ENCODE data around the gene PUDP.
"Not testable (repeated sequence)": the region's sequence is repeated elsewhere in the genome, so short reads cannot be mapped to it uniquely, and the experiment has no call there.

Gene PUDP

DNA sequence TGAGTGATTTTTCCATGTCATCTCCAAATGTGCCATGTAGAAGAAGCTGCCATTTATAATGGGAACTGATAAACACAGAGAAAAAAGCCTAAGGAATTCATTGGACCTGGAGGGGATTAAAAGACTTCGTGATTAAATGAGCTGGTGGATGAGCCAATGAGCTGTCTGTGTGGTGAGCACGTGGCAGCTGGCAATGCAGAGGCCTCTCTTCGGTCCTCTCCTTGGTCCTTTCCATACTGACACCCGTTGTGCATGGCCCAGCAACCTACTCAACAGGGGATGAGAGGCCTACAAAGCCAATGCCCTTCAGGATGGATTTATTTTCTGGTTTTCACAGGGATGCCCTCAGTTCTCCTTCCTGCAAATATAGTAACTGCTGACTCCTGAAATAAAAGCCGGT is 88.1 kb downstream of the PUDP start:
- no peak overlapping the region for H3K9ac ChIP-seq
- peaks cover 0 to 20% (median 0%) of the 10 kb centered on the region in 10 experiments; a peak in 5 of 20 replicates for H3K4me1 ChIP-seq
- no peak overlapping the region for H3K4me3 ChIP-seq
- H3K36me3 ChIP-seq, result peaks cover 50 to 100% (median 92%) of the 10 kb centered on the region in 11 experiments
- peaks cover 0 to 27% (median 7%) of the 10 kb centered on the region in 11 experiments; a peak in 12 of 22 replicates for H3K9me3 ChIP-seq (replicated peaks in 1 of 11)
- TF ChIP-seq Cebpa-rat (IDR thresholded peaks at IDR 0.05), result no peak
- H3K4me2 ChIP-seq, result peak overlapping the region in 2 of 11 experiments; percentile 23 to 28; a peak in 2 of 22 replicates
- no peaks in the 10 kb centered on the region for H3K27me3 ChIP-seq
- no peaks in the 10 kb centered on the region; a peak in 1 of 22 replicates for H4K20me1 ChIP-seq
- H3K27ac ChIP-seq, result no peak overlapping the region

- Histone ChIP-seq H3K4me2 (0 out of 22 replicates have a peak overlapping the region, but pooled peaks of 1 of the 11 experiments have one; percentile 23), H3K36me3 (peaks cover 50 to 100% (median 93%) of the 10 kb centered on the region in 11 experiments), H3K9me3 (replicated peaks in 1 of 11) (peaks cover 0 to 28% (median 7%) of the 10 kb centered on the region in 11 experiments; a peak in 11 of 22 replicates), H3K27ac (no peak overlapping the region), H3K9ac (no peak overlapping the region), H4K20me1 (no peaks in the 10 kb centered on the region; a peak in 1 of 22 replicates), H3K4me3 (no peak overlapping the region), H3K4me1 (peaks cover 0 to 20% (median 0%) of the 10 kb centered on the region in 10 experiments; a peak in 5 of 20 replicates), H3K27me3 (no peaks in the 10 kb centered on the region)
- TF ChIP-seq Cebpa-rat (IDR thresholded peaks at IDR 0.05), result no peak
Observed at GRCh38 chrX:7059214-7059838, 88.6 kb downstream of the PUDP start.

DNA sequence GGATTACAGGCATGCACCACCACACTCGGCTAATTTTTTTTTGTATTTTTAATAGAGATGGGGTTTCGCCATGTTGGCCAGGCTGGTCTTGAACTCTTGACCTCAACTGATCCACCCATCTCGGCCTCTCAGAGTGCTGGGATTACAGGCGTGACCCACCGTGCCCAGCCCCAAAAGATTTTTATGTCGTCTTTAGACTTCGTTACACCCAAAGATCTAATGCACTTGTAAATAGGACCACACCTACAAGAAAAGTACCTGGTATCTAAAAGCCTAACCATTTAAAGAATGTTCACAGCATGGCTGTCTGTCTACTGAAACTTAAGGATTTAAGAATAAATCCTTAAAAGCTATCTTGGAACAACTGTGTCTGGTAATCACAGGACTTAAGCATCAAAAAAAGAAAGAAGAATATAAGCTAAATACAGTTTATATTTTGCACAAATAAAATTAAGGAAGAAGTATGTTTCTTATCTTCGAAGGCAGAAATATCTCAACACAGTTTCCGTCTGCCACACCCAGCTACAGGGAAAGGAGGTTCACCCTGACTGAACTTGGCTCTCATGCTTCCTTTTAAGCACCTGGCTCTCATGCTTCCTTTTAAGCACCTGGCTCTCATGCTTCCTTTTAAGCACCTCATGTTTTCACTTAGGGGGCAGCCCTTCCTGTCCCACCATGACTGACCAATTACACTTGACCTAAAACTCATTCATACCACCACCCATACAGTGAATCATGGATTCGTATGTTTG is 92.4 kb downstream of the PUDP start:
- H3K4me2 ChIP-seq, result no peak overlapping the region
- no peaks in the 10 kb centered on the region for H3K27me3 ChIP-seq
- peaks cover 0 to 17% (median 0%) of the 10 kb centered on the region in 10 experiments; a peak in 5 of 20 replicates for H3K4me1 ChIP-seq
- H3K4me3 ChIP-seq, result no peak overlapping the region
- no peaks in the 10 kb centered on the region; a peak in 2 of 22 replicates for H4K20me1 ChIP-seq
- no peak overlapping the region for H3K9ac ChIP-seq
- no peak overlapping the region for H3K27ac ChIP-seq
- TF ChIP-seq Cebpa-rat (IDR thresholded peaks at IDR 0.05), result no peak
- peaks cover 0 to 35% (median 7%) of the 10 kb centered on the region in 11 experiments; a peak in 13 of 22 replicates for H3K9me3 ChIP-seq (replicated peaks in 1 of 11)
- H3K36me3 ChIP-seq, result peaks cover 75 to 100% (median 98%) of the 10 kb centered on the region in 11 experiments

- Histone ChIP-seq H3K4me1 (peaks cover 0 to 7% (median 0%) of the 10 kb centered on the region in 10 experiments; a peak in 2 of 20 replicates), H3K27me3 (no peaks in the 10 kb centered on the region), H3K9me3 (replicated peaks in 1 of 11) (peaks cover 0 to 31% (median 7%) of the 10 kb centered on the region in 11 experiments; a peak in 13 of 22 replicates), H3K9ac (no peak overlapping the region), H3K4me2 (no peak overlapping the region), H3K4me3 (no peak overlapping the region), H3K36me3 (peaks cover 79 to 100% (median 98%) of the 10 kb centered on the region in 11 experiments), H3K27ac (no peak overlapping the region), H4K20me1 (no peaks in the 10 kb centered on the region; a peak in 2 of 22 replicates)
- TF ChIP-seq Cebpa-rat (IDR thresholded peaks at IDR 0.05), result no peak
Observed at GRCh38 chrX:7054219-7055216, 93.4 kb downstream of the PUDP start.

GRCh38 chrX:7052541-7052940 is 95.4 kb downstream of the PUDP start:
- Histone ChIP-seq H3K9me3 (replicated peaks in 1 of 11) (peaks cover 0 to 23% (median 5%) of the 10 kb centered on the region in 11 experiments; a peak in 13 of 22 replicates), H3K4me3 (no peak overlapping the region), H3K27me3 (no peaks in the 10 kb centered on the region), H3K4me2 (no peak overlapping the region), H3K27ac (no peak overlapping the region), H3K36me3 (peaks cover 78 to 99% (median 93%) of the 10 kb centered on the region in 11 experiments), H3K9ac (no peak overlapping the region), H4K20me1 (no peaks in the 10 kb centered on the region; a peak in 2 of 22 replicates), H3K4me1 (no peaks in the 10 kb centered on the region)
- TF ChIP-seq Cebpa-rat (IDR thresholded peaks at IDR 0.05), result no peak

DNA sequence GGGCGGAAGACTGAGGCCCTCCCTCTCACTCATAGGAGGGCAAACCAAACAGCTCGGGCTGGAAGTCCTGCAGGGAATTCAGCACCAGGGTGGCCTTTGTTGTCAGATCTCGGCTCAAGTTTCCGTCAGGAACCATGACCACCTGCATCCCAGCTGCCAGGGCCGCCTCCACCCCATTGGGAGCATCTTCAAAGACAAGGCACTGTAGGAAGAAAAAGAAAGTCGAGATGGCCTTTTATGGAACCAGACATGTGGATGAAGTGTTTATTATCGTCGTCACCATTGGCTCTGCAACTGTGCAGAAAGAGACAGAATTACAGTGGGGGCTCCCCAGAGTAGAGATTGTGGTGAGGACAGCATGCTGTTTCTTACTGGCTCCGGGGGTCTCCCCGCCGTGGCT is 97.7 kb downstream of the PUDP start:
- peaks cover 0 to 18% (median 2%) of the 10 kb centered on the region in 11 experiments; a peak in 10 of 22 replicates for H3K9me3 ChIP-seq (replicated peaks in 1 of 11)
- no peak overlapping the region for H3K4me2 ChIP-seq
- no peak overlapping the region for H3K9ac ChIP-seq

DNA sequence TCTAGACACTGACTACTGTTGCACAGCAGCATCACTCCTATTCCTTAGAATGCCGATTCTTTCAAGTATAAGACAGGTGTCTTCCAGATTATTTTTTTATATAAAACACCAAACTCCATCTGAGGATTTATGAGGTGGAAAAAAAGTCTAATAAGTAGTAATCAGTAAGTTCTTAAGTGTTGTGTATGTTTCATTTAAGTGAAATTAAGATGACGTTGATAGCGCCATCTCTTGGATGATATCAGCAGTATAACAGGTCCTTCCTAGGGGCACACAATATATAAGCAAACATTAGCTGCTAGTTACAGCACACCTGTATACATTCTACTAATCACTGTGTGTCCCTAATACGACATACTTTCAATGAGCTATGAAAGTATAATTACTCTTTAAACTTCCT is 100.0 kb downstream of the PUDP start:
- no peaks in the 10 kb centered on the region for H3K4me1 ChIP-seq
- H3K36me3 ChIP-seq, result peaks cover 49 to 84% (median 70%) of the 10 kb centered on the region in 11 experiments
- H3K27ac ChIP-seq, result no peak overlapping the region
- no peak overlapping the region for H3K9ac ChIP-seq
- peaks cover 0 to 21% (median 7%) of the 10 kb centered on the region in 11 experiments; a peak in 10 of 22 replicates for H3K9me3 ChIP-seq (replicated peaks in 1 of 11)
- no peaks in the 10 kb centered on the region for H3K27me3 ChIP-seq
- no peak overlapping the region for H3K4me3 ChIP-seq
- TF ChIP-seq Cebpa-rat (IDR thresholded peaks at IDR 0.05), result no peak
- H3K4me2 ChIP-seq, result no peak overlapping the region
- H4K20me1 ChIP-seq, result no peaks in the 10 kb centered on the region; a peak in 1 of 22 replicates

More for the DNA sequence above, 97.7 kb downstream of the PUDP start:
- Histone ChIP-seq H3K4me3 (no peak overlapping the region), H4K20me1 (no peaks in the 10 kb centered on the region; a peak in 2 of 22 replicates), H3K27ac (no peak overlapping the region), H3K27me3 (no peaks in the 10 kb centered on the region), H3K36me3 (peaks cover 65 to 99% (median 85%) of the 10 kb centered on the region in 11 experiments), H3K4me1 (no peaks in the 10 kb centered on the region)
- no peak for TF ChIP-seq Cebpa-rat (IDR thresholded peaks at IDR 0.05)

DNA sequence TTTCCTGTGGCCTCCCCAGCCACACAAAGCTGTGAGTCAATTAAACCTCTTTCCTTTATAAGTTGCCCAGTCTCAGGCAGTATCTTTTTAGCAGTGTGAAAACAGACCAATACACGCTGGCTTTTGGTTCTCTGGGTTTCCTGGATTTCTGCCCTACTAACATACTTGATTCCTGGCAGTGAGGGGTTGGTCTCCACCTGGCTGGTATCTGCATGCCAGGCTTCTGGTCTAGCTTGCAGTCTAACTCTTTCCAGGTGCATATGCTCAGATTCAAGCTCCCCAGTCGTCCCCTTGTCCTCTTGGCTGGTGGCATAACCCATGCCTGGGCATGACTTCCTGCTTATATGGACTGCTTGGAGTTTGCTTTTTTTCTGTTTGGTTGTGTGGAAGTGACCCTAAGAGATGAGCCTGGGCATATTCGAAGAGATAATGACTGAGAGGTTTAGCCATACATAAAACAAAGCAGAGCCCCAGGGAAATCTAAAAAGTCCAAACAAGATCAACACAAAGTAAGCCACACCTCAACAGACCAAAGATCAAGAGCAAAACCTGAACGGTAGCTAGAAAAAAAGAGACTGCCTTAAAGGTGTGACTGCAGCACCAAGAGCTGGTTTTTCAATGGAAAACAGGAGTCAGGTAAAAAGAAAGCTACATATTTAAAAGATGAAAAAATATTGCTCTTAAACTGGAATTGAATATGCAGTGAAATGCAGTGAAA is 102.6 kb downstream of the PUDP start:
- TF ChIP-seq Cebpa-rat (IDR thresholded peaks at IDR 0.05), result no peak
- H3K27ac ChIP-seq, result no peak overlapping the region

GRCh38 chrX:7043796-7044433 is 104.0 kb downstream of the PUDP start:
- not testable (repeated sequence) for H3K27ac ChIP-seq, H3K9ac ChIP-seq, H3K4me2 ChIP-seq, H3K27me3 ChIP-seq, H4K20me1 ChIP-seq, H3K4me1 ChIP-seq, H3K4me3 ChIP-seq
- H3K36me3 ChIP-seq, result peaks cover 10 to 43% (median 30%) of the 10 kb centered on the region in 11 experiments; a peak in 21 of 22 replicates
- peaks cover 0 to 18% (median 7%) of the 10 kb centered on the region in 11 experiments; a peak in 6 of 22 replicates for H3K9me3 ChIP-seq (replicated peaks in 1 of 11)

More for the DNA sequence above, 102.6 kb downstream of the PUDP start:
- no peak overlapping the region for H3K4me3 ChIP-seq
- no peaks in the 10 kb centered on the region for H3K27me3 ChIP-seq
- no peak overlapping the region for H3K4me2 ChIP-seq
- no peaks in the 10 kb centered on the region; a peak in 1 of 22 replicates for H4K20me1 ChIP-seq
- H3K9ac ChIP-seq, result no peak overlapping the region
- H3K36me3 ChIP-seq, result peaks cover 24 to 58% (median 45%) of the 10 kb centered on the region in 11 experiments
- H3K4me1 ChIP-seq, result peaks cover 0 to 3% (median 0%) of the 10 kb centered on the region in 10 experiments; a peak in 1 of 20 replicates
- H3K9me3 ChIP-seq (replicated peaks in 1 of 11), result peaks cover 0 to 18% (median 7%) of the 10 kb centered on the region in 11 experiments; a peak in 7 of 22 replicates
